NCI-H2196 (cell line): Measurements from ENCODE around the gene MDH2.
"Not testable (repeated sequence)": the region's sequence is repeated elsewhere in the genome, so short reads cannot be mapped to it uniquely, and the experiment has no call there.

Experiments used
- DNase-seq: peaks from one replicate; lab custom pipeline; 2025; ENCODE audit not compliant: unreplicated experiment; lab: John Stamatoyannopoulos, UW

Gene MDH2

DNA sequence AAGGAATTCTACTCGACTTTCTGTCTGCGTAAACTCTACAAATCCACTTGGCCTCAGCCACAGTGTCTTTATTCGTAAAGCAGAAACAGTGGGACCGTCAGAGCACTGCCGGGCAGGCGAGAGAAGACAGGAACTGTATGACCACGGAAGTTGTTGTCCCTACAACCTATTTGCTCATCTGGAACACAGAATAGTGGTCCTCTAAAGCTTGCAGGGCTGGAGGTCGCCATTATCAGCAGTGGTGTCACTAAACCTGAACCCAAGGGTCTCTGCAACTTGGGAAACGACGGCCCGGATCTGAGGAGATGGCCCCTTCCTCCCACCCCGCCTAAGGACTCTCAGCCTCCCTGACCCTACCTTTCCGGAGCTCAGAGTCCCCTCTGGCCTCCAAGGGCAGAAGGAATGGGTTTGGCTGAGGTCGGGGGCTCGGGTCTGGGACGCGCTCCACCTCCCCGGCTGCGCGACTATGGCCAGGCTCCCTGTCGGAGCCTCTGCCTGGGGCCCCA is 548 bp upstream of the MDH2 start:
- no peak for DNase-seq

DNA sequence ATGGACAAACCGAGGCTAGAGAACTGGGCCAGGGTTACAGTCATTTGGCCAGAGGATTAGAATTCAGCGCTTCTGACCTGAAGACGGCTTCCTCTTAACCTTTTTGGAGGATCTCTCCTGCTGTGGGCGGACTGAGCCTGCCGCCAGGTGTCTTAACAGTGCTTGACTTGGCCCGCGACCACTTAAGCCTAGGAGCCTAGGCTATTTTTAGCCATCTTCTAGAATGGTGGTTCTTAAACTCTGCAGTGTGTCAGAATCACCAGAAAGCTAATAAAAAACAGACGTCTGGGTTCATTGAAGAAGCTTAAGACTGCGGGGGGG is 722 bp downstream of the MDH2 start:
- DNase-seq, result no peak

DNA sequence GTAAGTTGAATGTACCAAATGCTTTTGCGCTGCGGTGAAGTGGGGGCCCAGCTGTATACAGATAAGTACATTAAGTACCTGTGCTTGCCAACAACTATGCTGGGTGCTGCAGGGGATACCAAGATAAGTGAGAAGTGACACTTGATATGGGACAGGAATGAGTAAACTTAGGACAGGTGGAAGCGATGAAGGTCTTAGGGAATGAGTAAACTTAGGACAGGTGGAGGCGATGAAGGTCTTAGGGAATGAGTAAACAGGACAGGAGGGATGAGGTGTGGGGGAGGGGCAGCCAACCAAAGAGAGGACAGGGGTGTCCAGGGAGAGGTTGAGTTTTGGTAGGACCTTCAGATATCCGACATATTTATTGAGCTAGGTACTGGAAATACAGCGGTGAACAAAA is 1.4 kb downstream of the MDH2 start:
- DNase-seq, result no peak

DNA sequence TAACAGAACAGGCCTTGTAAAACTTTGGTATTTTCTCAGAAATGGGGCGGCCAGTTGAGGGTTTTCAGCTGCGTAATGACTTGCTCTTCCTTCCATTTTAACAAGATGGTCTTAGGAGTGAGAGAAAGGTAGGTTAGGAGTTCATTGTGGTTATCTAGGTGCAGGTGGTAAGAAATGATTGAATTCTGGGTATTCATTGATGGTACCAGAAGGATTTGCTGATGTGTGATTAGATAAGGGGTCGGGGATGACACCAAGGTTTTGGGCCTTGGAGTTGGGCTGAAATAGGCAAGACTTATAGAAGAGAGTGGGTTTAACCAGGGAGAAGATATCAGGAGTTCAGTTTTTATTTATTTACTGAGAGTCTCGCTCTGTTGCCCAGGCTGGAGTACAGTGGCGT is 2.6 kb downstream of the MDH2 start:
- DNase-seq, result no peak

DNA sequence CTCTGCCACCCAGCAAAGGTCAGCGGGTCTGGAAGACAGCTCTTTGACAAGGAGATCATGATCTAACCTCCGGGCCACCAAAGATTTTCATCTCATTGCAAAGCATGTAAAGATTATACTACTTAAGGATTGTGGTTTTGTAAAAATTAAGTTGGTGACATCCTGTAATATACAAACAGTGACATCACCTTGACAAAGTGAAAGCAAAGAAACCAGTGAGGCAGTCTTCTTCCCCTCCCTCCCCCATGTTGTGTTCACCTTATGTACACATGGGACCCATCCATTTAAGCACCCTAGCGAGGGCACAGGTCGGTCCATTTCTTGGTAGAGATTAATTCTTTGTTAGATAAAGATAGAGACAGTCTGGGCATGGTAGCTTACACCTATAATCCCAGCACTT is 3.9 kb downstream of the MDH2 start:
- no peak for DNase-seq

DNA sequence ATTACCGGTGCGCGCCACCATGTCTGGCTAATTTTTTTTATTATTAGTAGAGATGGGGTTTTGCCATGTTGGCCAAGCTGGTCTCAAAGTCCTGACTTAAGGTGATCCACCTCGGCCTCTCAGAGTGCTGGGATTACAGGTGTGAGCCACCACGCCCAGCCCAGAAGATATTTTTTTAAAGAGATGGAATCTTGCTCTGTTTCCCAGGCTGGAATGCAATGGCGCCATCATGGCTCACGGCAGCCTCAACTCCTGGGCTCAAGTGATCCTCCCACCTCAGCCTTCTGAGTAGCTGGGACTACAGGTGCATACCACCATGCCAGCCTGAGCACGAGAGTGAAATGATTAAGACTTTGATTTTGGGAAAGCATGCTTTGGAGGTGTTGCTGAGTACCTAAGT is 4.8 kb downstream of the MDH2 start:
- not testable (repeated sequence) for DNase-seq

DNA sequence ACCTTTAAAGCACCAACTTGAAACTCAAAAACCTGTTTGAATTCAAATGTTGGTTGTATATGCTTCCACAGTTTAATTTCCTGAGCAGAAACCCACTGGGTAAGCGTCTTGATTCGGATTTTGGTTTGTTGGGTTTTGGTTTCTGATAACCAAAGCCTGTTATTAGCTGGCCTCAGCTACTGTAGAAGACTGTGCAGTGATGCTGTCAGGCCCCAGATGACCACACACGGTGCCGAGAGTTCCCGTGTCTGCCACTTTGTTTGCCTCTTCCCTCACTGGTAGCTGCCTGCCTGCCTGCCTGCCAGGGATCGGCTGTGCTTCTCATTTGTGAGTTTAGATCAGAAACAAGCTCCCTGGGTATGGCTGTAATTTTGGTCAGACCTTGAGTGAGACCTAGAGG is 5.6 kb downstream of the MDH2 start:
- no peak for DNase-seq

DNA sequence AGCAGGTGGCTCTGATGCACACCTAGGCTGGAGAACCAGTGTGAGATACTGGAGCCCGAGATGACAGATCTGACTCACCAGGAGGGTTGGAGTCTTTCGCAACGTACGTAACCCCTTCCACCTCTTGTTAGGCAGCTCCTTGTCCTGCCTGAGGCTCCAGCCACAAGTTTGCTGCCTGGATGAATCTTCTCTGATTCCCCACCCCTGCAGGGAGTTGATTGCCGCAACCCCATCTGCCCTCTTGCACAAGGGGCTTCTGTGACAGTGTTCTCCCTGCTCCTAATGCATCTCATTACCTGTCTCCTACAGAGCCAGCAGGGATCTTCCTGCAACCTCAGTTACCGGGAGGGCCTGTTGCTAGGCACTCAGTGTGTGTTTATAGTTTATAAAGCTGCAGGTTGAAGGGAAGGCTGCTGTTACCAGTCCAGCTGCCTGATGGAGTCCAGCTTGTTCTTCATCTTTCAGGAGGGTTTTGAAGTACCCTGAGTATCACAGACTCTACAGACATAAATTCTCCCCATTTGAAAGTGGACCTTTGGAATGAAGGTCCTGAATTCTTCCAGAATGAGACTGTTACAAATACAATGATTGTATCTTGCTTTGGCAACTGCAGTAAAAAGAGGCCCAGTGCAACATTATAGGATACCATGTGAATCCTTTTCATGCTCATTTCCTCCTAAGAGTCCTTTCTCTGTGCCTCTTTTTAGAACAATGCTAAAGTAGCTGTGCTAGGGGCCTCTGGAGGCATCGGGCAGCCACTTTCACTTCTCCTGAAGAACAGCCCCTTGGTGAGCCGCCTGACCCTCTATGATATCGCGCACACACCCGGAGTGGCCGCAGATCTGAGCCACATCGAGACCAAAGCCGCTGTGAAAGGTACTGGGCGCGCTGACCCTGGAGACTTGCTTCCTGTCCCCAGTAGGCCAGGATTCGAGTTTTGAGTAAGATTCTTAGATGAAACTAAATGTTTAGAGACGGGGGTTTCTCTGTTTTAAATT is 6.5 kb downstream of the MDH2 start:
- DNase-seq, result peak; percentile 41

DNA sequence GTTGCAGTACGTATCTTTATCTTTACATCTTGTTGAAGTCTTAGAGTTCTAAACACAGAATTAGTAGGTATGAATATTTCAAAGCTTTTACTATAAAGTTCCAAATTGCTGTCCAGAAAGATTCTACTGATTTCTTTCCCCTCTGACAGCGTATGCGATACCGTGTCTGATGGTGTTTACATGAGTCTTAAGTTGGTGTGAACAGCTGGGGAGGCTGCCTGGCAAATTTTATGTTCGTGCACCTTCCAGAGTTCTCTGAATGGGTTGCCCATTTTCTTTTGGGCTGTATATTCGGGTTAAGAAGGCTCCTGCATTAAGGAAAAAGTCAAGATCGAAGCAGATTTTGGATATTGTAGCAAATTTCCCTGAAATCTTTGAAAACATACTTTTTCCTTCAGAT is 8.3 kb downstream of the MDH2 start:
- DNase-seq, result no peak

DNA sequence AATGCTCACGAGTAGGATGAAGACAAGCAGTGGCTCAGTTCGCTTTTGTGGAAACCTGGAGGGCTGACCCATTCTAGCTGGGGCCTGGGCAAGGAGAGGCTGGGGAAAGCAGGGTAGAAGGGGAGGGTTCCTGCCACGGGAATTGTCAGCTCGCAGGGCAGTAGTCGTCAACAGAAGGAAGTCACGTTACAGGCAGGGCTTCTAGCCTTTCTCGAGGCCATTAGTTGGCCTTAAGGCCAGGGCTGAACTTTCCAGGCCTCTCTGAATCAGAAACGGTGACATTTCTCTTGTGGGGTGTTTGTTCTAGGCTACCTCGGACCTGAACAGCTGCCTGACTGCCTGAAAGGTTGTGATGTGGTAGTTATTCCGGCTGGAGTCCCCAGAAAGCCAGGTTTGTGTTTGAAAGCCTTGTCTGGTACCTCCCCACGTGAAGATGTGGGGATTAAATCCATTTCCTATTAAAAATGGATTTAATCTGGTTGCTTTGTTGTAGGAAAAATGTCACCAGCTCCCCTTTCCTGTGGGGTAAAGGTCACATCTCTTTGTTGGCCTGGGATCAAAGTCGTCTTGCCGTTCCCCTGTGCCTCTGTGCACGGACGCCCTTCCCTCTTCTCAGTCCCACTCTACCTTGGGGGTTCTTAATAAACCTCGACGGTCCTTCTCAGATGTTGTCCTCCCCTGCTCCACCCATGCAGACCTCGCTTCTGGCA is 9.4 kb downstream of the MDH2 start:
- no peak for DNase-seq

DNA sequence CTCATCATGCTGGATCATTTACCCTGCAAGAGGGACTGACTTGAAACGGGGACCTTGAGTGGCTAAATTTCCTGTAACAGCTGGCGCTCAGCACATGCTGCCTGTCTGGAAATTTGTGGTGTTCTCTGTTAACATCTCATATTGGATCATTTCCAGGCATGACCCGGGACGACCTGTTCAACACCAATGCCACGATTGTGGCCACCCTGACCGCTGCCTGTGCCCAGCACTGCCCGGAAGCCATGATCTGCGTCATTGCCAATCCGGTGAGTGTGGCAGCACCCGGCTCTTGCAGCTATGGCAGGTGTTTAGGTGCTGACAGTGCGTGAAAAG is 9.9 kb downstream of the MDH2 start:
- DNase-seq, result no peak

DNA sequence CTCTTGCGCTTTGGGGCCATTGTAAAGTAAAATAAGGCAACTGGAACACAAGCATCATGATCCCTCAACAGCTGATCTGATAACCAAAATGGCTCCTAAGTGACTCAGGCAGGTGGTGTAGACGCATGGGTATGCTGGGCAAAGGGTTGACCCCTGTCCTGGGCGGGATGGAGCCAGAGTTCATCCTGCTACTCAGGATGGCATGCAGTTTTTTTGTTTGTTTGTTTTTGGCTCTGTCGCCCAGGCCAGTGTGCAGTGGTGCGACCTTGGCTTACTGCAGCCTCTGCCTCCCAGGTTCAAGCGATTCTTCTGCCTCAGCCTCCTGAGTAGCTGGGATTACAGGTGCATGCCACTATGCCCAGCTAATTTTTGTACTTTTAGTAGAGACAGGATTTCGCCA is 10.8 kb downstream of the MDH2 start:
- DNase-seq, result not testable (repeated sequence)

DNA sequence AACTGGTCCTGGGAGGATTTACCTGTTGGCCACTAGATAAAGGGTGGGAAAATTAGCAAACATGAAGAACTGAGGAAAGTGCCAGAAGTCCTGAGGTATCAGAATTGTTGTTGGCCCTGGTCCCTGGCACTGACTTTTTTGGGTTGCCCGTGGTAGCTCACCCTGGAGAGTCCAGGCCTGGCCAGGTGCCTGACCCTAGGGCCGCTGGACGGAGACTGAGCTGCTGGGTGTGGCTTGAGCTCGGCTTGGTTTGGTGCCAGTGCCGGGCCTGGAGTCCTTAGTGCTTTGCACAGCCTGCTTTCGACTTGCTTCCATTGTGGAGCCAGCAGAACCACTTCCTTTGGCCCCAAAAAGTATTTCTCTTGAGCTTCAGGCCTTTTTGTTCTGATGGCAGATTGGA is 12.9 kb downstream of the MDH2 start:
- no peak for DNase-seq

DNA sequence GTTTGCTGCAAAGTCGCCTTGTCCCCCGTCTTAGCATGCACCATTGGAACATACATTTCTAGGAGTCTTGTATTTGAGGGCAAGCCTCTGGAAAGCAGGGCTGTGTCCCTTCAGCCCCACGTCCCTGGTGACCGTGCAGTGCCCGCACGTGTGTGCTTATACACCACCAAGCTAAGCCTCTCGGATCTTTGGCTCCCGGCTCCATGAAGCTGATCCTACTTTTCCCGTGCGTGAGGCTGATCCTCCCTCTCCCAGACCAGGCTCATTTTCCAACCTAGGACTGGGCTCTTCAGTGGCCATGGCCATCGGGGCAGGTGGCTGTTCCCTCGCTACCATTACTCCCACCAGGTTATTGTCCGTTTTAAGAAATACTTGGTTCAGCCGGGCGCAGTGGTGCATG is 14.3 kb downstream of the MDH2 start:
- DNase-seq, result no peak

DNA sequence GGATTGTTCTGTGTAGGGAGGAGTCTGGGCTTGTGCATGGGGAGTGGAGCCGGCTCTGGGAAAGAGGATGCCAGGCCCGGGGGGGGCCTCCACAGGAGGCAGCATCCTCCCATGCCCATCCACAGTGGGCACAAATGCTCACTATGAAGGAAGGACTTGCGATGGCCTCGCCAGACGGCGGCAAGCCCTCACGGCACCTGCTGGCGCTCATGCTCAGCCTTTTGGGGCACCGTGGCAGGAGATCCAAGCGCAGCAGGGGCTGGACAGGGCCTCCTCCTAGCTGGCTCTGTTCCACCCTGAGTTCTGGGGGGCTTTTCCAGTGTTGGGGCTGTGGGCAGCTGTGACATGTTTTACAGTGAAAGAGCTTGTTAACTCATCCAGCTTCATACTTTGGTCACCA is 15.2 kb downstream of the MDH2 start:
- DNase-seq, result no peak

DNA sequence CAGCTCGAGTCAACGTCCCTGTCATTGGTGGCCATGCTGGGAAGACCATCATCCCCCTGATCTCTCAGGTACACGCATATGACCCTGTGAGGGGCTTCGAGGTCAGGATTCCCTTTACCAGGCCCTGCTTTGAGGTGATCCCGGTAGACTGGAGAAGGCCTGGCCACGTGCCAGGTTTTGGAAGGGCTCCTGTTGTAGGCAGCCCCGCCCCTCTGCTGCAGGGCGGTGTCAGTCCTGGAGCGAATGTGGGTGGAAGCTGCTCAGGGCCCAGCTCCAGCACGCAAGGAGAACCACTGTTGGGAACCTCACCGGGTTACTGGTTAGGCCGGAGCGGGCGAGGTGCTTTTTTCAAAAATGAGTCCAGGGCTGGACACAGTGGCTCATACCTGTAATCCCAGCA is 15.6 kb downstream of the MDH2 start:
- peak; percentile 49 for DNase-seq

DNA sequence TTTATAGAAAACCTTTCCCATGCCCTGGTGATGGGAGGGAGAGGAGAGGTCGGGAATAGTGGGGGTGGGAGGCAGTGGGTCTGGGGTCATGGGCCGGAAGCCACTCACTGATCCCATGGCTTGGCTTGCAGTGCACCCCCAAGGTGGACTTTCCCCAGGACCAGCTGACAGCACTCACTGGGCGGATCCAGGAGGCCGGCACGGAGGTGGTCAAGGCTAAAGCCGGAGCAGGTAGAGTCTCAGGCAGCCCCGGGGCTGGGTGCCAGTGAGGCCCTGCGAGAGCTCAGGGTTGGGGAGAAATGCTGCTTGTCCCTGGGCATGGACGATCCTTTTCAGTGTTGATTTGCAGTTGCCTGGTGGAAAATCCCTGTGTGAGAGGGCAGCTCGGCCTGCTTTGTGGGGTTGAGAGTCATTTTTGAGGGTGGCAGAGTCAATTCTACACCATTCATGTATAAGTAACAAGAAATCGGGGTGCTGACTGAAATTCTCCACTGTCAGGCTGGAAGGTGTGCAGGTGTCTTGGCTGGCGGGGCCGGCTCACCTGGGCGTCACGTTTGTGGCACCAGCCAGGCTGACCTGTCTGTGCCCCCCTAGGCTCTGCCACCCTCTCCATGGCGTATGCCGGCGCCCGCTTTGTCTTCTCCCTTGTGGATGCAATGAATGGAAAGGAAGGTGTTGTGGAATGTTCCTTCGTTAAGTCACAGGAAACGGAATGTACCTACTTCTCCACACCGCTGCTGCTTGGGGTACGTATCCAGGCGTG is 16.5 kb downstream of the MDH2 start:
- no peak for DNase-seq

DNA sequence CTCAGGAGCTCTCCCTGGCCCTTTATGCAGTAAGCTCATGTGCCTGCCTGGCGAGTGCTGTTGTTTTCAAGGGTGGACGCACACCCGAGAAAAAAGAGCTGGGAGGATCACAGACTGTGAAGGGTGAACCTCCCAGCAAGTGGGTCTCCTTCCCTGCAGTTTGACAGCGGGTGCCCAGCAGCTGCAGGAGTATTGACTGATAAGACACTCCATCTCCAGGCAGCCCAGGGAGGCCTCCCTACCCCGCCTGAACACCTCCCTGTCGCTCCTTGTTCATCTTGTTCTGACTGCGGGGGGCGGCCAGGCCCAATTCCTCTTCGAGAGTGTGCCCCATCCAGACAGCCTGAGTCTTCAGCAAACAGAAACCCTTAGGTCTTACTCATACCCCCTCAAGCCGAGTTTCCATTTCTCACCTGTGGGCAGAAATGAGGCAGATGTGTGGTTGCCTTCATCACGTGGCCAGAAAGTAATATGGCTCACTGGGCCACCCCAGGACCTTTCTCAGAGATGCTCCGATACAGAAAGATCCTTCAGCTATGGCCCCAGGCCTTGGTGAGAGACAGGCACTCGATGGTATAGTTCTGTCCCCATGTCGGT is 17.2 kb downstream of the MDH2 start:
- no peak for DNase-seq

DNA sequence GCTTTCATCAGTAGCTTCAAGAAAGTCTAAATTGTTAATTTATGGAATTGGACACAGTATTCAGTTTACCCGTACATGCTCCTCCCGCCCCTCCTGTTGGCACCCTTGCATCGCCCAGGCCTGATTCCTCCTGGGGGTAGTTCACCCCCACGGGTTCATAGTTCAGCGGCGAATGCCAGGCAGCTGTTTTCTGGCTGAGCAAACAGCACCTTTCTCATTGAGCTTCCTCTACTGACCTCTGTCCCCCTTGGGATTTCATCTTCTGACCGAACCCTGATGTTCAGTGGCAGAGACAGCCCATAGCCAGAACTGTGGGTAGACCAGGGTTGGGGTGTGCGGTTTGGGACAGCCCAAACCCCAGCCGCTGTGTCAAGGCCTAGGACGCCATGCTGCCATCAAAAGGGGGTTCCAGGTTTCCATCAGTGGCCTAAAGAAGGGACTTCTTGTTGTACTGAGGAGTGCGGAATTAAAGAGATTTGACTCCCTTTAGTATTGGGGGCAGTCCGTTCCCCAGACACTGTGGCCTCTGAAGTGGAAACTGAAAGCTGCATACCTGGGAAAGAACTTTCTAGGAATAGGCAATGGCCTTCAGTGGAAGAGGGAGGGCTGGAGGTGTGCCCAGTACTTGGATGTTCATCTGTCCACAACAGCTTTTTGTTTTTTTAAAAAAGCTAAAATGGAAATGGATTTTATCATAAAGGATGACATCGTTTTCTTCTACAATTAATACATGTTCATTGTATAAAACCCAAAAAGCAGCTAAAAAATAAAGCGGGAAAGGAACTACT is 19.0 kb downstream of the MDH2 start:
- DNase-seq, result no peak

DNA sequence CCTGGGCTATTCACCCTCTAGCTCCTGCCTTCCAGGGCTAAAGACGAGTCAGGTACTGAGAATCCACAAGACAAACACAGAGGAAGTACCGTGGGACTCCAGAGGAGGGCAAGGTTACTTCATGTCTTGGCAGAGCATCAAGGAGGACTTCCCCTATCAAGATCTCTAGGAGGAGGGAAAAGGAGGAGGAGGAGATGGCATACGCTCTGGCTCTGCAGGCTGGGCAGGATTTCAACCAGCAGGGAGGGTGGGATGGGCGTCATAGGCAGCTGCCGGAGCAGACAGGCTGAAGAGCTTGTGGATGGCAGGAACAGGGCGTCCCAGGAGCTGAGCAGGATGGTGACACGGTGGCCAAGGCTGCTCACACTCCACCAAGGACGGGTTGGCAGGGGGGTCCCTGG is 21.3 kb downstream of the MDH2 start:
- peak; percentile 82 for DNase-seq
